ENCODE results near the gene RALGPS1. TPM values are rescaled to one million over a fixed set of nuclear protein-coding genes. Genes with fewer than 3 reads are reported as not detected.

RALGPS1 gene
- total RNA-seq, 1 donor from 2014 or later: 21.7 TPM

- Mint-ChIP-seq H3K9me3 (no peaks in the 10 kb centered on the region), H3K36me3 (ENCODE audit: low read depth) (peaks cover 13% of the 10 kb centered on the region), H3K27me3 (no peaks in the 10 kb centered on the region), H3K4me1 (no peaks in the 10 kb centered on the region), H3K4me3 (no peak overlapping the region), H3K27ac (no peak overlapping the region)
- POLR2A ChIA-PET: no interaction called here
- no peak for TF ChIP-seq CTCF (IDR thresholded peaks at IDR 0.05)
- CTCF ChIA-PET: no interaction called here
- intact Hi-C loops (cut with micrococcal nuclease): no loop called here
- DNase-seq (peak; percentile 4), ATAC-seq (ENCODE audit: low read depth) (no peak)
These were observed 266.7 kb downstream of the RALGPS1 start for GRCh38 chr9:127181315-127181580.

GRCh38 chr9:127181595-127182190, 267.1 kb downstream of the RALGPS1 start:
- no peaks in the 10 kb centered on the region for H3K9me3 Mint-ChIP-seq
- POLR2A ChIA-PET: no interaction called here
- H3K4me3 Mint-ChIP-seq: no peak overlapping the region
- H3K27me3 Mint-ChIP-seq: no peaks in the 10 kb centered on the region
- CTCF ChIA-PET: no interaction called here
- peak overlapping the region; percentile 30 for H3K27ac Mint-ChIP-seq
- peaks cover 13% of the 10 kb centered on the region for H3K36me3 Mint-ChIP-seq (ENCODE audit: low read depth)
- ATAC-seq (ENCODE audit: low read depth) (no peak), DNase-seq (peak; percentile 0)
- TF ChIP-seq CTCF (IDR thresholded peaks at IDR 0.05): no peak
- H3K4me1 Mint-ChIP-seq: no peaks in the 10 kb centered on the region
- intact Hi-C loops (cut with micrococcal nuclease): no loop called here

GRCh38 chr9:127182901-127183746, 268.5 kb downstream of the RALGPS1 start:
- TF ChIP-seq CTCF (IDR thresholded peaks at IDR 0.05): no peak
- Mint-ChIP-seq H3K36me3 (ENCODE audit: low read depth) (peaks cover 13% of the 10 kb centered on the region), H3K4me1 (no peaks in the 10 kb centered on the region), H3K27ac (no peak overlapping the region), H3K4me3 (no peak overlapping the region), H3K9me3 (no peaks in the 10 kb centered on the region), H3K27me3 (no peaks in the 10 kb centered on the region)
- ATAC-seq (ENCODE audit: low read depth) (no peak), DNase-seq (no peak)
- ChIA-PET POLR2A (no interaction called here), CTCF (no interaction called here)
- intact Hi-C loops (cut with micrococcal nuclease): no loop called here

GRCh38 chr9:127183814-127184582, 269.4 kb downstream of the RALGPS1 start:
- H3K4me1 Mint-ChIP-seq: no peaks in the 10 kb centered on the region
- H3K36me3 Mint-ChIP-seq (ENCODE audit: low read depth): peaks cover 13% of the 10 kb centered on the region
- intact Hi-C loops (cut with micrococcal nuclease): no loop called here
- ATAC-seq (ENCODE audit: low read depth) (no peak), DNase-seq (no peak)
- POLR2A ChIA-PET: no interaction called here
- no peaks in the 10 kb centered on the region for H3K27me3 Mint-ChIP-seq
- no peak for TF ChIP-seq CTCF (IDR thresholded peaks at IDR 0.05)
- no peak overlapping the region for H3K4me3 Mint-ChIP-seq
- no peak overlapping the region for H3K27ac Mint-ChIP-seq
- no peaks in the 10 kb centered on the region for H3K9me3 Mint-ChIP-seq
- CTCF ChIA-PET: interaction anchor here (0.7 kb wide), 1 partner anchor 69 kb away, joined by 4 read pairs; no protein-coding TSS in a partner anchor

GRCh38 chr9:127184641-127185040, 270.1 kb downstream of the RALGPS1 start:
- ATAC-seq (ENCODE audit: low read depth): no peak
- H3K9me3 Mint-ChIP-seq: no peaks in the 10 kb centered on the region
- no peaks in the 10 kb centered on the region for H3K27me3 Mint-ChIP-seq
- ChIA-PET POLR2A (no interaction called here), CTCF (interaction anchor here (0.7 kb wide), 1 partner anchor 69 kb away, joined by 4 read pairs; no protein-coding TSS in a partner anchor)
- intact Hi-C loops (cut with micrococcal nuclease): no loop called here
- no peak for DNase-seq
- TF ChIP-seq CTCF (IDR thresholded peaks at IDR 0.05): no peak
- peaks cover 13% of the 10 kb centered on the region for H3K36me3 Mint-ChIP-seq (ENCODE audit: low read depth)
- H3K4me1 Mint-ChIP-seq: no peaks in the 10 kb centered on the region
- no peak overlapping the region for H3K4me3 Mint-ChIP-seq
- H3K27ac Mint-ChIP-seq: no peak overlapping the region
